ENCODE data around the gene C16orf92. TPM values are rescaled to one million over a fixed set of nuclear protein-coding genes. Genes with fewer than 3 reads are reported as not detected.

The C16orf92 gene
- total and polyA plus RNA-seq, 2 experiments from 2014 or later, result 0.34 TPM; not detected in 1

DNA sequence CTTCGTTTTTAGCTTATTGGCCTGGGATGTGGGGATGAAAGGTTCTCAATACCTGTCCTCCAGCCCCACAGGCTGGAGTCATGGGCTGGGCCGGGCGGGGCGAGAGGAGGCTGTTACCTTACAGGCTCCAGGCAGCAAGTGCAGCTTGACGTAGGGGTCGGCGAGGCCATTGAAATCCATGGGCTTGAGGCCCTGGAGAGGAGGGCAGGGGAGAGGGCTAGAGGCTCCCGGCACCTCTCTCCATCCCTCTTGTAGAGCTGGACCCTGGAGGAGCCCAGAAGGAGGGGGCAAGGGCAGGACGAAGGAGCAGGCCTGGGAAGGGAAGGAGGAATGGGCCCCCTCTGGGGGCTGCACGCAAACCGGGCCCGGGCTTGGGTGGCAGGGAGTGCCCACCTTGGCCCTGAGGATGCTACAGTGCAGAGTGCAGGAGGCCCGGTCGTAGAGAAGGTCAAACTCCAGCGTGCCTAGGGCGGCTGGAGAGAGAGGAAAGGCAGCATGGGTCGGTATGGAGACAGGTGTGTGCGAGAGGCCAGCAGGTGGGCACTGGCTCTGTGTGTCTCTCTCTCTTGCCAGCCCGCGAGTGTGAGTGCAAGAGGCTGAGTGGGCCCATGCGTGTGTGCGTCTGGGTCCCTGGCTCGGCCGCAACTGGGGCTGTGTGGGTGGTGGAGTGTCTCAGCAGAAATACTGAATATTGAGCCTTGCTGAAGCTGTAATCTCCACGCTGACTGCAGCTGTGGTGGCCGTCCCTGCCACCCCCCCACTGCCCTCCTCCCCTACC, 13.7 kb upstream of the C16orf92 start:
- Mint-ChIP-seq H3K9me3 (peaks cover 2% of the 10 kb centered on the region; the same call in 1 of the 3 replicates), H3K27me3 (ENCODE audit: insufficient read depth, low read depth, poor library complexity) (peaks cover 34% of the 10 kb centered on the region), H3K27ac (no peak overlapping the region), H3K4me1 (peaks cover 23% of the 10 kb centered on the region), H3K36me3 (ENCODE audit: low read depth) (no peaks in the 10 kb centered on the region), H3K4me3 (peak overlapping the region; percentile 39; the same call in 2 of the 3 replicates)
- Histone ChIP-seq H3K79me2 (replicated peaks; ENCODE audit: insufficient read depth) (no peaks in the 10 kb centered on the region), H3K4me3 (peak overlapping the region; percentile 91; the same call in 1 of the 2 replicates), H3K27ac (ENCODE audit: low read depth) (no peak overlapping the region), H3K36me3 (ENCODE audit: insufficient read depth) (no peaks in the 10 kb centered on the region), H3F3A (replicated peaks; ENCODE audit: low read depth) (0 out of 2 replicates have a peak, but pooled peaks cover 4% of the 10 kb centered on the region), H3K4me1 (ENCODE audit: insufficient read depth) (peaks cover 11% of the 10 kb centered on the region; the same call in 1 of the 2 replicates), H4K20me1 (replicated peaks; ENCODE audit: insufficient read depth) (no peaks in the 10 kb centered on the region), H3K27me3 (ENCODE audit: insufficient read depth) (peaks cover 33% of the 10 kb centered on the region), H3K4me2 (peak overlapping the region; percentile 95; the same call in 1 of the 2 replicates), H3K9me2 (ENCODE audit: insufficient read depth) (no peaks in the 10 kb centered on the region), H2AFZ (no peak overlapping the region)
- TF ChIP-seq POLR2AphosphoS5 (IDR thresholded peaks at IDR 0.05; ENCODE audit: low read depth) (no peak), JUNB (IDR thresholded peaks at IDR 0.05; ENCODE audit: unreplicated experiment) (no peak), REST (IDR thresholded peaks at IDR 0.05; ENCODE audit: unreplicated experiment) (no peak), ZNF331 (CRISPR knock-in tag; IDR thresholded peaks at IDR 0.05; ENCODE audit: low read depth) (no peak), ZNF114 (CRISPR knock-in tag; IDR thresholded peaks at IDR 0.05) (no peak), CREB1 (CRISPR knock-in tag; IDR thresholded peaks at IDR 0.05; ENCODE audit: low read depth) (no peak), CTCF (conservative IDR thresholded peaks at IDR 0.05; ENCODE audit: low read depth in 2 of 2) (no peak), NANOG (IDR thresholded peaks at IDR 0.05; ENCODE audit: borderline replicate concordance) (no peak), EZH2phosphoT487 (IDR thresholded peaks at IDR 0.05; ENCODE audit: unreplicated experiment) (no peak), EZH2 (IDR thresholded peaks at IDR 0.05; ENCODE audit: low read depth, unreplicated experiment) (no peak), STAT1 (IDR thresholded peaks at IDR 0.05; ENCODE audit: unreplicated experiment) (no peak)
- TF ChIP-seq, protein P1, sequence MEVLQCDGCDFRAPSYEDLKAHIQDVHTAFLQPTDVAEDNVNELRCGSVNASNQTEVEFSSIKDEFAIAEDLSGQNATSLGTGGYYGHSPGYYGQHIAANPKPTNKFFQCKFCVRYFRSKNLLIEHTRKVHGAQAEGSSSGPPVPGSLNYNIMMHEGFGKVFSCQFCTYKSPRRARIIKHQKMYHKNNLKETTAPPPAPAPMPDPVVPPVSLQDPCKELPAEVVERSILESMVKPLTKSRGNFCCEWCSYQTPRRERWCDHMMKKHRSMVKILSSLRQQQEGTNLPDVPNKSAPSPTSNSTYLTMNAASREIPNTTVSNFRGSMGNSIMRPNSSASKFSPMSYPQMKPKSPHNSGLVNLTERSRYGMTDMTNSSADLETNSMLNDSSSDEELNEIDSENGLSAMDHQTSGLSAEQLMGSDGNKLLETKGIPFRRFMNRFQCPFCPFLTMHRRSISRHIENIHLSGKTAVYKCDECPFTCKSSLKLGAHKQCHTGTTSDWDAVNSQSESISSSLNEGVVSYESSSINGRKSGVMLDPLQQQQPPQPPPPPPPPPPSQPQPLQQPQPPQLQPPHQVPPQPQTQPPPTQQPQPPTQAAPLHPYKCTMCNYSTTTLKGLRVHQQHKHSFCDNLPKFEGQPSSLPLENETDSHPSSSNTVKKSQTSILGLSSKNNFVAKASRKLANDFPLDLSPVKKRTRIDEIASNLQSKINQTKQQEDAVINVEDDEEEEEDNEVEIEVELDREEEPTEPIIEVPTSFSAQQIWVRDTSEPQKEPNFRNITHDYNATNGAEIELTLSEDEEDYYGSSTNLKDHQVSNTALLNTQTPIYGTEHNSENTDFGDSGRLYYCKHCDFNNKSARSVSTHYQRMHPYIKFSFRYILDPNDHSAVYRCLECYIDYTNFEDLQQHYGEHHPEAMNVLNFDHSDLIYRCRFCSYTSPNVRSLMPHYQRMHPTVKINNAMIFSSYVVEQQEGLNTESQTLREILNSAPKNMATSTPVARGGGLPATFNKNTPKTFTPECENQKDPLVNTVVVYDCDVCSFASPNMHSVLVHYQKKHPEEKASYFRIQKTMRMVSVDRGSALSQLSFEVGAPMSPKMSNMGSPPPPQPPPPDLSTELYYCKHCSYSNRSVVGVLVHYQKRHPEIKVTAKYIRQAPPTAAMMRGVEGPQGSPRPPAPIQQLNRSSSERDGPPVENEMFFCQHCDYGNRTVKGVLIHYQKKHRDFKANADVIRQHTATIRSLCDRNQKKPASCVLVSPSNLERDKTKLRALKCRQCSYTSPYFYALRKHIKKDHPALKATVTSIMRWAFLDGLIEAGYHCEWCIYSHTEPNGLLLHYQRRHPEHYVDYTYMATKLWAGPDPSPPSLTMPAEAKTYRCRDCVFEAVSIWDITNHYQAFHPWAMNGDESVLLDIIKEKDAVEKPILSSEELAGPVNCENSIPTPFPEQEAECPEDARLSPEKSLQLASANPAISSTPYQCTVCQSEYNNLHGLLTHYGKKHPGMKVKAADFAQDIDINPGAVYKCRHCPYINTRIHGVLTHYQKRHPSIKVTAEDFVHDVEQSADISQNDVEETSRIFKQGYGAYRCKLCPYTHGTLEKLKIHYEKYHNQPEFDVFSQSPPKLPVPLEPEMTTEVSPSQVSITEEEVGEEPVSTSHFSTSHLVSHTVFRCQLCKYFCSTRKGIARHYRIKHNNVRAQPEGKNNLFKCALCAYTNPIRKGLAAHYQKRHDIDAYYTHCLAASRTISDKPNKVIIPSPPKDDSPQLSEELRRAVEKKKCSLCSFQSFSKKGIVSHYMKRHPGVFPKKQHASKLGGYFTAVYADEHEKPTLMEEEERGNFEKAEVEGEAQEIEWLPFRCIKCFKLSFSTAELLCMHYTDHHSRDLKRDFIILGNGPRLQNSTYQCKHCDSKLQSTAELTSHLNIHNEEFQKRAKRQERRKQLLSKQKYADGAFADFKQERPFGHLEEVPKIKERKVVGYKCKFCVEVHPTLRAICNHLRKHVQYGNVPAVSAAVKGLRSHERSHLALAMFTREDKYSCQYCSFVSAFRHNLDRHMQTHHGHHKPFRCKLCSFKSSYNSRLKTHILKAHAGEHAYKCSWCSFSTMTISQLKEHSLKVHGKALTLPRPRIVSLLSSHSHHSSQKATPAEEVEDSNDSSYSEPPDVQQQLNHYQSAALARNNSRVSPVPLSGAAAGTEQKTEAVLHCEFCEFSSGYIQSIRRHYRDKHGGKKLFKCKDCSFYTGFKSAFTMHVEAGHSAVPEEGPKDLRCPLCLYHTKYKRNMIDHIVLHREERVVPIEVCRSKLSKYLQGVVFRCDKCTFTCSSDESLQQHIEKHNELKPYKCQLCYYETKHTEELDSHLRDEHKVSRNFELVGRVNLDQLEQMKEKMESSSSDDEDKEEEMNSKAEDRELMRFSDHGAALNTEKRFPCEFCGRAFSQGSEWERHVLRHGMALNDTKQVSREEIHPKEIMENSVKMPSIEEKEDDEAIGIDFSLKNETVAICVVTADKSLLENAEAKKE (CRISPR knock-in tag; IDR thresholded peaks at IDR 0.05), result no peak
- TF ChIP-seq, protein P2, sequence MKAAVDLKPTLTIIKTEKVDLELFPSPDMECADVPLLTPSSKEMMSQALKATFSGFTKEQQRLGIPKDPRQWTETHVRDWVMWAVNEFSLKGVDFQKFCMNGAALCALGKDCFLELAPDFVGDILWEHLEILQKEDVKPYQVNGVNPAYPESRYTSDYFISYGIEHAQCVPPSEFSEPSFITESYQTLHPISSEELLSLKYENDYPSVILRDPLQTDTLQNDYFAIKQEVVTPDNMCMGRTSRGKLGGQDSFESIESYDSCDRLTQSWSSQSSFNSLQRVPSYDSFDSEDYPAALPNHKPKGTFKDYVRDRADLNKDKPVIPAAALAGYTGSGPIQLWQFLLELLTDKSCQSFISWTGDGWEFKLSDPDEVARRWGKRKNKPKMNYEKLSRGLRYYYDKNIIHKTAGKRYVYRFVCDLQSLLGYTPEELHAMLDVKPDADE (IDR thresholded peaks at IDR 0.05), result no peak
- DNase-seq (ENCODE audit: low spot score), result peak; percentile 27
- ATAC-seq, result no peak
